AG09309 (cell line): ENCODE data around the gene ACCSL.

Source experiments
- DNase-seq: peaks from one replicate; pipeline ENCODE4 v3.0.0-alpha.2; 2010; ENCODE audit warnings: low read depth
- H3K4me3 ChIP-seq: 2 replicates; pipeline ENCODE4 v1.5.1; 2011; ENCODE audit warnings: mild to moderate bottlenecking, low read depth, low read length, moderate library complexity; ENCODE audit not compliant: control insufficient read depth
- CTCF ChIP-seq: IDR thresholded peaks from 2 replicates; pipeline ENCODE4 v1.5.1; 2011; ENCODE audit warnings: mild to moderate bottlenecking, low read depth, low read length, inconsistent platforms; ENCODE audit not compliant: insufficient read depth, control insufficient read depth; ENCODE audit errors: missing control alignments

Gene ACCSL

GRCh38 chr11:44046182-44046581, 1.6 kb upstream of the ACCSL start:
- no peak for TF ChIP-seq CTCF
- H3K4me3 ChIP-seq: no peak overlapping the region
- DNase-seq: no peak

GRCh38 chr11:44047298-44047697, 483 bp upstream of the ACCSL start:
- TF ChIP-seq CTCF: no peak
- no peak for DNase-seq
- no peak overlapping the region for H3K4me3 ChIP-seq

GRCh38 chr11:44049832-44050231, 2.1 kb downstream of the ACCSL start:
- DNase-seq: no peak
- no peak for TF ChIP-seq CTCF
- H3K4me3 ChIP-seq: no peak overlapping the region

GRCh38 chr11:44051171-44051570, 3.4 kb downstream of the ACCSL start:
- no peak for DNase-seq
- TF ChIP-seq CTCF: no peak
- no peak overlapping the region for H3K4me3 ChIP-seq

- DNase-seq: no peak
- no peak for TF ChIP-seq CTCF
- no peak overlapping the region for H3K4me3 ChIP-seq
Observed at GRCh38 chr11:44057340-44057739, 9.6 kb downstream of the ACCSL start.

- DNase-seq: no peak
- H3K4me3 ChIP-seq: no peak overlapping the region
- no peak for TF ChIP-seq CTCF
Observed at GRCh38 chr11:44058275-44058674, 10.5 kb downstream of the ACCSL start.

- TF ChIP-seq CTCF: no peak
- DNase-seq: no peak
- no peak overlapping the region for H3K4me3 ChIP-seq
Observed at GRCh38 chr11:44065161-44065661, 17.4 kb downstream of the ACCSL start.
